ENCODE measurements around the gene FRMD4A.

The FRMD4A gene

DNA sequence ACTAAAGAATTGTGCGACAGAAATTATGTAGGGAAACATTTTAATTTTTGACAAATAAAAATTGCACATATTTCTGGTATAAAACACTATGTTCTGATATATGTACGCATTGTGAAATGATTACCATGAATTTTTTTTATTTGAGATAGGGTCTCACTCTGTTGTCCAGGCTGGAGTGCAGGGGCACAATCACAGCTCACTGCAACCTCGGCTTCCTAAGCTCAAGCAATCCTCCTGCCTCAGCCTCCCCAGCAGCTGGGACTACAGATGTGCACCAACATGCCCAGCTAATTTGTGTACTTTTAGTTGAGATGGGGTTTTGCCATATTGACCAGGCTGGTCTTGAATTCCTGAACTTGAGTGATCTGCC is 149.2 kb downstream of the FRMD4A start:
- DNase-seq: no peak

- DNase-seq: no peak
Observed at GRCh38 chr10:14180911-14181566, 149.7 kb downstream of the FRMD4A start.

DNA sequence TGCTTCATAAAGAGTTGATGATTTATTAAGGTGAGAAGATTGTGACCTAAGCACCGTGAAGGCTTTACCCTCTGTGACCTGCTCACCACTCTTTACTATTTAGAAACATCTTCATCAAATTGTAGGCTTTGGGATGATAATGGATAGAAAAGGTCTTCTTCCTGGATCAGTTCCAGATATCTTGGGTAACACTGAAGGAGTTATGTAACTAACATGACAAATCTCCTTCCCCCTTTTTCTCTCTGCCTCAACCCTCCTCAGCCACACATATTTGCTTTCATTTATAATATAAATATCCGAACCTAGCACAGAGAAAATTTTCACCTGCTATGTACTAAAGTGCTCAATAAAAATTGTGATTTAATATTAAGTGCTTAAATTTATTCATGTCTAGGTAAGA is 151.5 kb downstream of the FRMD4A start:
- no peak for DNase-seq

GRCh38 chr10:14173706-14174594 is 156.8 kb downstream of the FRMD4A start:
- peak; percentile 42 for DNase-seq

DNA sequence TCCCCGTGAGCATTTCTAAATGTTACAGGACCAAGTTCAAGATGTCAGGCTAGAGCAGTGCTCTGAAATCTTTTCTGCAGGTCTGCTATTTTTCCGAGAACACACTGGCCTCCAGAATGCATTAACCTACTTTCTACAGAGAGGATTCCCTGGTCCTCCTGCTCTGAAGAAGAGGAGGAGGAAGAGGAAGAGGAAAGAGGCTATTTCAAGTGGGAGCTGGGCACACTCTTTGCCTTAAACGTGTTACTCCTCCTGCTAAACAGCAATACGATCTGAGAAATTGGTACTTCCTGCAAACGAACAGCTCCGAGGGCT is 157.4 kb downstream of the FRMD4A start:
- DNase-seq: no peak

DNA sequence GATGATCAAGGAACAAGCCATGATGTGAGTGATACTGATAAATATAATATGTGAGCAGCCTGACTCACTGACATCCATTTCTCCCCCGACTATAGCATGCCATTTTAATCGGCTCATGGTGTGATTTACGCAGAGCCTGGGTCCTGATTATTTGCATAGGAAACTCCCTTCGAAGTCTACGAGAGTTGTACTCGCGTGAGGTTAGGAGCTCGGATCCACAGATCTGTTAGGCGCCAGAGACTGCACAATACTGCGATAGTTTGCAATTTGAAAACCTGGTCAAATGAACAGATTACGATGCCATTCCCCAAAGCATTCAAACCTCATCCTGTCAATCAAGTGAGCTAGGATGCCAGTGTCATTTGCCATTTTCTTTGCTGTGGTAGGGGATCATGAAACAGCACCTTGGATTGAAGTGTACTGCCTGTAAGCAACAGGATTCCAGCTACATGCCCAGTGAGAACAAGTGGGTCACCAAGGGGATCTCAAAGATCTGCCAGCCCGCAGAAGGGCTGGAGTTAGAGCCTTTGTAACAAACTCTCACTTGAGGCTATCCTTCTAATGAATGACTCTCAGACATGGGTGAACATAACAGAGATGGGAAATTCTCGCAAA is 158.3 kb downstream of the FRMD4A start:
- DNase-seq: no peak

- no peak for DNase-seq
Observed at GRCh38 chr10:14171336-14171735, 159.4 kb downstream of the FRMD4A start.

- DNase-seq: peak; percentile 36
Observed at GRCh38 chr10:14163377-14164086, 167.2 kb downstream of the FRMD4A start.

- no peak for DNase-seq
Observed at GRCh38 chr10:14162629-14163344, 167.9 kb downstream of the FRMD4A start.

DNA sequence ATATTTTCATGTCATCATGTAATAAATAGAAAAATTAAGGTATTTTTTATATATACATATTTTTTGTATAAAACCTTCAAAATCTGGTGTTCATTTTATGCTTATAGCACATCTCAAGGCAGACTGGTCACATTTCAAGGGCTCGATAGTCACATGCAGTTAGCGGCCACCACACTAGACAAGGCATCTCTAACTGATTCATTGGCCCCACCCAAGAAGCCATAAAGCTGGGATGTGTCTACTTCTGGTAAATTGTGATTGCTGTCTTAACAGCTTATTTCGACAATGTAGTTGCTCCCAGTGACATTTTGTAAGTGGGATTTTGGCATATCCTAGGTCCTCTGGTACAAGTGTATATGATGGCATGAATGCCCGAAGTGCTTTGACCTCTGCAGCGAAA is 168.7 kb downstream of the FRMD4A start:
- DNase-seq: no peak

- DNase-seq: no peak
Observed at GRCh38 chr10:14160299-14160698, 170.4 kb downstream of the FRMD4A start.

DNA sequence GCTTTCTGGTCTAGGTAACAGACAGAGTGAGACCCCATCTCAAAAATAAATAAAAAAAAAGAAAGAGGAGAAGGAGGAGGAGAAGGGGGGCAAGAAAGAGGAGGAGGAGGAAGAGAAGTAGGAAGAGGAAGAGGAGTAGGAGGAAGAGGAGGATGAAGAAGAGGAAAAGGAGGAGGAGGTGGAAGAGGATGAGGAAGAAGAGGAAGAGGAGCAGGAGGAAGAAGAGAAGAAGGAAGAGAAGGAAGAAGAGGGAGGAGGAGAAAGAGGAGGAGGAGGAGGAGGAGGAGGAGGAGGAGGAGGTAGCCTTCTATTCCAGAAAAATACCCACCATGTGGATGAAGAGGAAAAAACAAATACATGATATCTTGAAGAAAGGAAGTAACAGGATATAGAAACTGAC is 172.1 kb downstream of the FRMD4A start:
- no peak for DNase-seq

DNA sequence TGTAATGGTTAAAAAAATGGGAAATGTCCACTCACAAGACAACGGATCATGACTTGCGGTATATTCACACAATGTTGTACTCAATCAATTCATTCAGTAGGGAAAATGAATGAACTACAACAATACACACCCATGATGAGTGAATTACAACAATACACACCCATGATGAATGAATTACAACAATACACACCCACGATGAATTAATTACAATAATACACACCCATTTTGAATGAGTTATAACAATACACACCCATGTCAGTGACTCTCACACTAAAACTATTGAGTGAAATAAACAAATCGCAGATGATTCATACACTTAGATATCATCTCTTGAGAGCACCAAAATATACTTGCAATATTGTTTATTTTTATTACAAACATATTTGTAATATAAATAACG is 174.6 kb downstream of the FRMD4A start:
- no peak for DNase-seq

DNA sequence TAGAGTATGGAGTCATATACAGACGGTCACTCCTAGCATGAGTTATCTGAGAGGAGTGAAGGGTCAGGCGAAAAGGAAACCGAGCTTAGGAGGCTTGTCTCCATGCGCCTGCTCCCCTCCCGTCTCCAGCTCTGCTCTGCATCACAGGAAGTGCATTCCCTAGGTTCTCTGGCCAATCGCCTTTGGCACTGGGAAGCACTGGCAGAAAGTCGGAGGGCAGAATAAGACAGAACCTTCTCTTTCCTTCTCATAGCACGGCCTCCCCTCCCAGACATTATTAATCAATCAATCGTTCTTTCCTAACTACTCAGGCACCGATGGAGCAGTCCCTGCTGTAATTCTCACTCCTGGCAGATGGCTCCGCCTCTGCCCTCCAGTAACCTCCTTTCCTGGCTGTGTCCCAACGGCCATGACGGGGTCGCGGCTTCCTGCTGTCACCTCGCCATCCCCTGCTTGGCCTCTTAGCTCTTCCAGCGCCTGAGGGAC is 177.1 kb downstream of the FRMD4A start:
- DNase-seq: no peak

DNA sequence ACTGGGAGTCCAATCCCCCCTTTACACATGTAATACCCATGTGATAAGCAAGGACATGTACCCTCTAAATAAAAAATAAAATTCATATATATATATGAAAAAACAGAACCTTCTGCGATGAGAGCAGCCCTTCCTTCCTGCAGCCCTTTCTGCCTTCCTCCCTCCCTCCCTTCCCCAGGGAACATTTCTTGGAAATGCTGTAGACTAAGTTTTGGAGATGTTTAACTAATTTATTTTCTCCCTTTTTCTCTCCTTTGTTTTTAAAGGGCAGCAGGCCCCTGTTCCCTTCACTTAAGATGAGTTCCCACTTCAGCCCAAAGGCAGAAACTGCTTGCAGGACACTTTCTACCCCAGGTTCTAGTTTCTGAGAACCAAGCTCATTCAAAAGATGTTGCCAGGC is 179.2 kb downstream of the FRMD4A start:
- DNase-seq: no peak

DNA sequence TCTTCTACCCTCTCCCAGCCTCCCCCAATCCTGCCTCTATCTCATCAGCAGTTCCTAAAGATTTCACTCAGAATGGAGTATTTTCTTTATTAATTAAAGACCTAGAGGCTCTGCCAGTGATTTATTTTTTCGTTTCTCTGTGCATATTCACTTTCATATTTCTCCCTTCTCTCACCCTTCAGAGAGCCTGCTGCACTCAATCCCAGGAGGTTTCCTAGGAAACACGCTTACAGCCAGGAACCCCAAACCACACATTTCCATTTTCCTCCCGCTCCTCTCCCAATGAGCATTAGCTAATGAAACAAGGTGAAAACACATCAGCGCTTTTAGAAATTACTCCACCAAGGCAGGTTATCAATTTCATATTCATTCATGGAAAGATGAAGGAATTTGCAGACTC is 180.2 kb downstream of the FRMD4A start:
- no peak for DNase-seq

DNA sequence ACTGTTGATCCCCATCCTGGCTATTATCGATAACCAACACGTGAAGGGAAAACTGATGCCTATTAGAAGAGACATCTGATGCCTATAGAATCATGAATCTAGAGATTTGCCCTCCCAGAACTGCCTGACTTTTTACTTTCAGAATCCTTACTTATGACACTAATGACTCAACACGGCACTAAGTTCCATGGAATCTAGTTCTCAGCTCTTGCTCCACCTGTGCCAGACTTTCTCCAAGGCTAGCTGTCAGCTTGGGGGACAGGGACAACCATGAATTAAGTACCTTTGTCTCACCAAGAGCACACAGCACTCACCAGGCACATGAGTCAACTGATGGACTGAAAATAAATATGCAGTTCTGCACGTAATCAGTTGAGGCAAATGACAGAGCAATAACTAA is 184.2 kb downstream of the FRMD4A start:
- DNase-seq: no peak

DNA sequence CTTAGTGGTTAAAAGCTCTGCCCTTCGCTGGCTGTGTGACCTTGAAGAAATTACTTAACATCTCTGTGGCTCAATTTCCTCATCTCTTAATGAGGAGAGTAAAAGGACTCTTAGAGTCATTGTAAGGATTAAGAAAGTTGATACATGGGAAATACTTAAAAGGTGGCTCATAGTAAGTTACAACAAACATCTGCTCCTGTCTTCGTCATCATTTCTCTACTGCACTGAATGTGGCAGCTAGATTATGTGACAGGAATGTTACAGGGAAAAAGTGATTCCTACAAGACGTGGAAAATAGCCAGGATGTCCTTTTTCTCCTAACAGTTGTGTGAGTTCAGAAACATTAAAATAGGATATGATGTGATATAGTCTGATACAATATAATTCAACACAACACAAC is 184.7 kb downstream of the FRMD4A start:
- DNase-seq: no peak

- no peak for DNase-seq
Observed at GRCh38 chr10:14144451-14144850, 186.3 kb downstream of the FRMD4A start.

GRCh38 chr10:14142606-14143250 is 188.0 kb downstream of the FRMD4A start:
- DNase-seq: no peak

GRCh38 chr10:14141283-14141682 is 189.4 kb downstream of the FRMD4A start:
- no peak for DNase-seq

GRCh38 chr10:14137391-14137790 is 193.3 kb downstream of the FRMD4A start:
- DNase-seq: no peak
